Vagina (tissue), 2 donors: ENCODE results near the gene COL27A1. TPM values are rescaled to one million over a fixed set of nuclear protein-coding genes. Genes with fewer than 3 reads are reported as not detected.

Source experiments
- DNase-seq, 2 donors: peaks; one replicate each; pipeline ENCODE4 v3.0.0-alpha.2; 2017; ENCODE audit errors: extremely low spot score in 2 of 2
- H3K27ac ChIP-seq: fragments of 200-600 bp; sonication (generic); one replicate; pipeline ENCODE4 v1.5.1; 2019
- H3K27me3 ChIP-seq: fragments of 200-600 bp; sonication (generic); one replicate; pipeline ENCODE4 v1.5.1; 2019
- H3K36me3 ChIP-seq, 2 donors: fragments of 200-600 bp; sonication (generic); one replicate each; pipeline ENCODE4 v1.5.1; 2017 to 2019
- H3K4me1 ChIP-seq: fragments of 200-600 bp; sonication (generic); one replicate; pipeline ENCODE4 v1.5.1; 2019
- H3K4me3 ChIP-seq, 2 donors: fragments of 200-600 bp; sonication (generic); 1 replicate in 1 of 2; 2 replicates in 1 of 2; pipeline ENCODE4 v1.5.1; 2016 to 2019
- H3K9me3 ChIP-seq: fragments of 200-600 bp; sonication (generic); one replicate; pipeline ENCODE4 v1.5.1; 2019
- CTCF ChIP-seq, 3 experiments: fragments of 450-650 bp in 2 of 3; fragments of 200-600 bp in 1 of 3; sonication (generic) in 1 of 3; IDR thresholded peaks; one replicate each; pipeline ENCODE4 v1.5.1; 2017 to 2019; ENCODE audit warnings: antibody characterized with exemption in 3 of 3, mild to moderate bottlenecking in 2 of 3, moderate library complexity in 2 of 3
- POLR2A ChIP-seq, 2 donors: fragments of 450-650 bp; IDR thresholded peaks; one replicate each; pipeline ENCODE4 v1.6.1; 2017; ENCODE audit warnings: antibody characterized with exemption in 2 of 2, mild to moderate bottlenecking in 2 of 2, moderate library complexity in 2 of 2
- POLR2AphosphoS5 ChIP-seq, 2 donors: sonication (generic); formaldehyde crosslinking; IDR thresholded peaks; one replicate each; pipeline ENCODE4 v1.9.0; 2017; ENCODE audit warnings: antibody characterized with exemption in 2 of 2, mild to moderate bottlenecking in 2 of 2, low read depth in 1 of 2; ENCODE audit not compliant: insufficient read depth in 1 of 2
- intact Hi-C: fragments of 100-400 bp; cut with DNase I; formaldehyde crosslinking; loops from one replicate; pipeline ENCODE4 v1.15.1; 2023
- total RNA-seq: library from RNA; depleted of rRNA; stranded (reverse); fragments of >200 nt; gene quantifications from one replicate; pipeline ENCODE4 v1.2.3, GENCODE V29; 2016

The COL27A1 gene
- total RNA-seq, 1 donor from 2014 or later: 17.2 TPM

GRCh38 chr9:114181607-114182409 lies 26.5 kb downstream of the COL27A1 start:
- intact Hi-C loops: no loop called here

GRCh38 chr9:114183006-114183405 lies 27.7 kb downstream of the COL27A1 start:
- intact Hi-C loops: no loop called here
- peaks cover 48% of the 10 kb centered on the region for H3K4me1 ChIP-seq
- H3K4me3 ChIP-seq: no peak overlapping the region
- no peaks in the 10 kb centered on the region for H3K9me3 ChIP-seq
- H3K36me3 ChIP-seq: no peaks in the 10 kb centered on the region
- DNase-seq: no peak
- H3K27ac ChIP-seq: peak overlapping the region; percentile 46
- H3K27me3 ChIP-seq: no peaks in the 10 kb centered on the region
- no peak for TF ChIP-seq CTCF (IDR thresholded peaks at IDR 0.05)
- TF ChIP-seq POLR2A (IDR thresholded peaks at IDR 0.05): no peak
- no peak for TF ChIP-seq POLR2AphosphoS5 (IDR thresholded peaks at IDR 0.05; ENCODE audit: insufficient read depth in 1 of 2, low read depth in 1 of 2)

More at GRCh38 chr9:114181607-114182409, 26.5 kb downstream of the COL27A1 start:
- no peaks in the 10 kb centered on the region for H3K36me3 ChIP-seq
- H3K4me3 ChIP-seq: no peak overlapping the region
- H3K9me3 ChIP-seq: no peaks in the 10 kb centered on the region
- DNase-seq: no peak
- H3K27ac ChIP-seq: peak overlapping the region; percentile 88
- peaks cover 60% of the 10 kb centered on the region for H3K4me1 ChIP-seq
- H3K27me3 ChIP-seq: no peaks in the 10 kb centered on the region
- TF ChIP-seq POLR2AphosphoS5 (IDR thresholded peaks at IDR 0.05; ENCODE audit: insufficient read depth in 1 of 2, low read depth in 1 of 2) (no peak), CTCF (IDR thresholded peaks at IDR 0.05) (no peak), POLR2A (IDR thresholded peaks at IDR 0.05) (no peak)

- TF ChIP-seq POLR2A (IDR thresholded peaks at IDR 0.05): no peak
- no peak for TF ChIP-seq CTCF (IDR thresholded peaks at IDR 0.05)
- TF ChIP-seq POLR2AphosphoS5 (IDR thresholded peaks at IDR 0.05; ENCODE audit: insufficient read depth in 1 of 2, low read depth in 1 of 2): no peak
- Histone ChIP-seq H3K4me1 (peaks cover 37% of the 10 kb centered on the region), H3K36me3 (no peaks in the 10 kb centered on the region), H3K27ac (no peak overlapping the region), H3K4me3 (no peak overlapping the region), H3K27me3 (no peaks in the 10 kb centered on the region), H3K9me3 (no peaks in the 10 kb centered on the region)
- DNase-seq: no peak
- intact Hi-C loops: no loop called here
Measured at GRCh38 chr9:114184071-114184470, 28.7 kb downstream of the COL27A1 start.

- Histone ChIP-seq H3K27me3 (no peaks in the 10 kb centered on the region), H3K4me1 (peaks cover 31% of the 10 kb centered on the region), H3K36me3 (no peaks in the 10 kb centered on the region), H3K27ac (no peak overlapping the region), H3K9me3 (peaks cover 2% of the 10 kb centered on the region), H3K4me3 (no peak overlapping the region)
- intact Hi-C loops: no loop called here
- no peak for TF ChIP-seq CTCF (IDR thresholded peaks at IDR 0.05)
- TF ChIP-seq POLR2A (IDR thresholded peaks at IDR 0.05): no peak
- no peak for TF ChIP-seq POLR2AphosphoS5 (IDR thresholded peaks at IDR 0.05; ENCODE audit: insufficient read depth in 1 of 2, low read depth in 1 of 2)
- no peak for DNase-seq
Measured at GRCh38 chr9:114184866-114185265, 29.5 kb downstream of the COL27A1 start.
